GM18517 (cell line): ENCODE data around the gene TECPR2.
A peak's percentile ranks its signal among the peaks of the same experiment; 100 is the strongest.
"Not testable (repeated sequence)": the region's sequence is repeated elsewhere in the genome, so short reads cannot be mapped to it uniquely, and the experiment has no call there.

ENCODE experiments used
- ATAC-seq: cut with Tn5 transposase; IDR thresholded peaks from one replicate; pipeline ENCODE4 v1.9.1; 2021; ENCODE audit warnings: mild to moderate bottlenecking, moderate library complexity; ENCODE audit not compliant: unreplicated experiment

Gene TECPR2

DNA sequence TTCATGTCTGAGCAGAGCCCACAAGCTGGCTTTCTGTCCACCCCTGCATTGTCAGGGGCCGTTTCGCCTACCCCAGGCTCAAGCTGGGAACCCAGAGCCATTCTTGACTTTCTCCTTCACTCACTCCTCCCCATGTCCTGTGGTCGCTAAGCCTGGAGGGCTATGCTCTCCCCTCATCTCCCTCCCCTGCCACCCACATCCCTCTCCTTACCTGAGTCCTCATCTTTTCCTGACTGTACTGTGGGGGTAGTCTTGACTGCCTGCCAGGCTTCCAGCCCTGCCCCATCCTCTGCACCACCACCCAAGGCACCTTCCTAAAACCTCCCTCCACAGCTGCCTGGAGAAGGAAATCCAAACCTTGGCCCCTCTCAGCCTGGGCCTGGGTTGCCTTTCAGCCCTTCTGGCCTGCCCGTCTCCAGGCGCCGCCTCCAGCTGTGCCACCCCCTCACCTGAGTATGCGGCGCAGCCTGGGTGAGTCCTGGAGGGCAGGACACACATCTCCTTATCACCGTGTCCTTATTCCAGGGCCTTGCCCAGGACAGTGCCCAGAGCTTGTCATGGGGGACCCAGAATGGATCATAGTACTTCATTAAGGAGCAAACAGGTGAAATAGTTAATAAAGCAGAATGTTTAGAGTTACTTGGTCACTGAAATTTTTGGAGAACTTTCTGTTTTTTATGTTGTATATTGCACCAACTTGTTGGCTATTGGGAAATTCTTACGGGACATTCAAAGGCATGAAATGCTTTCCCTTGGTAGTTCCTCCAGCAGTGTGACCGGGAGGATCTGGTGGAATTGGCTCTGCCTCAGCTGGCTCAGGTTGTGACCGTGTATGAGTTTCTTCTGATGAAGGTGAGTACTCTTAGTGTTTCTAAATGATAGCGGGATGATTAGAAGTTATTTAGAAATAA lies 28.7 kb upstream of the TECPR2 start:
- ATAC-seq, result no peak

DNA sequence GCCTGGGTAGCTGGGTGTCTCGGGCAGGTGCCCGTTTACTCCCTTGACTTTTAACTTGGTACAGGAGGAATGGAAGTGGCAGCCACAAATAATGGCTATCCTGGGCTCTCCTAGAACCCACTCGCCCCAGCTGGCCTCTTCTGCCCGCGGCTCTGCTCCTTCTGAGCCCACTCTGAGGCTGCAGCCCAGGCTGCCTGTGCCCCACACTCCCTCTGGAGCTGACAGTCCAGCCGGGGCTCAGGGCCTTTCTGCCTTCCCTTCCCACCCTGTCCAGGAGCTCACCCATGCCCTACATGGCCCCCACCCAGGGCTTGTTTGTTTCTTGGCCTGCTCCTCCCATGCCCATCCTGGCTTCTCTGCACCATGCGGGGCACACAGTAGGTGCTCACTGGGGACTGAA lies 27.6 kb upstream of the TECPR2 start:
- no peak for ATAC-seq

DNA sequence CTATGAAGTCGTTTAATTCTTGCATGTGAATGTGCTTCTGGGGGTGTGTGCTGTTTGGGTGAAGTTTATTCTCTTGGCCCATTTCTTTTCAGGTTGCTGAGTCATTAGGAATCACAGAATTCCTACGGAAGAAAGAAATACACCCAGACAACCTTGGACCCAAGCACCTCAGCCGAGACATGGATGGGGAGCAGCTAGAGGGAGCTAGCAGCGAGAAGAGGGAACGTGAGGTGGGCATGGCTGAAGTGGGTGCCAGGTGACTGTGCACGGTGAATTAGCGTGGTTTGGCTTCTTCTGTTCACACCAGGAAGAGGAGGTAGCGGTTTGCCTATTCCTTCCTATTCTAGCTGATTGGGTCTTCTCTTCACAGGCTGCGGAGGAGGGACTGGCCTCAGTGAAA lies 24.0 kb upstream of the TECPR2 start:
- no peak for ATAC-seq

DNA sequence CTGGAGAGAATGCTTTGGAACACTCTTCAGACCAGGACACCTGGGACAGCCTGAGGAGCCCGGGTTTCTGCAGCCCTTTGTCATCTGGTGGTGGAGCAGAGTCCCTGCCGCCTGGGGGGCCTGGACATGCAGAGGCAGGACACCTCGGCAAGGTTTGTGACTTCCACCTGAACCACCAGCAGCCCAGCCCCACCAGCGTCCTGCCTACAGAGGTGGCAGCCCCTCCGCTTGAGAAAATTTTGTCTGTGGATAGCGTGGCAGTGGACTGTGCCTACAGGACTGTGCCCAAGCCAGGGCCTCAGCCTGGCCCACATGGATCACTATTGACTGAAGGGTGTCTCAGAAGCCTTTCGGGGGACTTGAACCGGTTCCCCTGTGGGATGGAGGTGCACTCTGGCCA lies 21.2 kb upstream of the TECPR2 start:
- no peak for ATAC-seq

DNA sequence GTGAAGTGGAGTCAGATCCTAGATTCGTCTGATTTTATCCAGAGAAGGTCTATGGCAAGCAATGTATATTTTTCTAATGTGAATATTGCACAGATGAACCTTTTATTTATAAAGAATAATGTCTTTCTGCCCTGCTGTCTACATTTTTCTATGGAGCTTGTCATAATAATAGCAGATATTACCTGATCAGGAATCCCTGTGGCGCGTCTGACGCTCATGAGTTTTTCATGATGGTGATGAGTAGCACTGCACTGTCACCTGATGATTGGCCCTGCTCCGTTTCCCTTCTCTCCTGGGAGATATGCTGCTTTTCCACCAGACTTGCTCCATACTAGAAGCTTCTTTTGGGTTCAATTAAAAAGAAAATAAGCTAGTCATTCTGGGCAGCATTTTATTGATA lies 20.5 kb upstream of the TECPR2 start:
- ATAC-seq, result no peak

DNA sequence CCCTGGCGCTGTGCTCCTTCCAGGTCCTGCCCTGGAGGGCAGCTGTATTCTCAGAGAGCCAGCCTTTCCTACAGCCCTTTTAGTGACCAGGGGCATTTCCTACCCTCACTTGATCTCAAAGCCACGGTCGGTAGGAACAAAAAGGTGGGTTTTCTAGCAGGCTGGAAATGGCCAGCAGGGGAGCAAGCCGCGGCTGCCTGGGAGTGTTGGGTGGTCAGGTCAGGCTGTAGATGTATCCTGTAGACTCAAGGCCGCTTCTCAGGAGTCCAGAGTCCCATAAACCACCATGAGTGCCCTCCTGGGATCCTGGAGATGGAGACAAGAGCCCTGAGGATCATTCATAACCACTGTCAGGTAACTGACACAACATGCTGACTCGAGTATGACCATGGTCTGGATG lies 18.7 kb upstream of the TECPR2 start:
- no peak for ATAC-seq

DNA sequence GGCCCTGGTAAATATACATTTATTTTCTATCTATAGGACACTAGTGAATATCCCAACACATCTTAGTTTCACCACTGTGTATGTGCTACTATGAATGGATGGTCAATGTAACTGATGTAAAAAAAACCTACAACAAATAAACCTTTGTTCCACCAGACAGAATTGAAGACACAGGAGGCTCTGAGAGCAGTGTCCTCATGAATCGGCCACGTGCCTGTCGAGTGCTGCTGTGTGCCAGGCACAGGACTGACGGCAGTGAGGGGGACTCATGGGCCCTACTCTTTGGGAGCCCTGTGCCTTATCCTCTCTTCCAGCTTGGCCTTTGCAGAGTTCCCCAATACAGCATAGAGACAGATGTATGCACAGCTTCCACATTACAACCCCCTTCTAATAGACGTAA lies 18.3 kb upstream of the TECPR2 start:
- ATAC-seq, result no peak

DNA sequence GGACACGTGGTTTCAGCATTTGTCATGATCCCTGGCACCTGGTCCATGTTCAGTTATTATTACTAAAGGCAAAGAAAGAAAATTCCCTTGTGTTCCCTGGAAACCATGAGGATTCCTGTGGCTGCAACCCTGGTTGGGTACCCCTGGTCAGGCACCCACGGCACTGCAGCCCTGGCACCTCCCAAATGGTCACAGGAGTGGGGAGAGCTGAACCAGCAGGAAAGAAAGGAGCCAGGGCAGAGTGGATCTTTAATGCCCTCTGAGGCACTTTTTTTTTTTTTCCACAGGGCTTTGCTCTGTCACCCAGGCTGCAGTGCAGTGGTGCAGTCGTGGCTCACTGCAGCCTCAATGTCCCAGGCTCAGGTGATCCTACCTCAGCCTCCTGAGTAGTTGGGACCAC lies 17.5 kb upstream of the TECPR2 start:
- no peak for ATAC-seq

DNA sequence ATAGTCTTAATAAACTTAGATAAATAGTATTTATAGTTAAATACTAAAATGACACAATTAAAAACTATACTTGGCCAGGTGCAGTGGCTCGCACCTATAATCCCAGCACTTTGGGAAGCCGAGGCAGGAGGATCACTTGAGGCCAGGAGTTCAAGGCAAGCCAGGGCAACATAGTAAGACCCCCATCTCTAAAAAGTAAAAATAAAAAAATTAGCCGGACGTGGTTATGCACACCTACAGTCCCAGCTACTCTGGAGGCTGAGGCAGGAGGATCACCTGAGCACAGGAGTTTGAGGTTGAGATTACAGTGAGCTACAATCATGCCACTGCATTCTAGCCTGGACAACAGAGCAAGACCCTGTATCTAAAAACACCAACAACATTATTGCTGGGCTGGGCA lies 16.1 kb upstream of the TECPR2 start:
- ATAC-seq, result no peak

DNA sequence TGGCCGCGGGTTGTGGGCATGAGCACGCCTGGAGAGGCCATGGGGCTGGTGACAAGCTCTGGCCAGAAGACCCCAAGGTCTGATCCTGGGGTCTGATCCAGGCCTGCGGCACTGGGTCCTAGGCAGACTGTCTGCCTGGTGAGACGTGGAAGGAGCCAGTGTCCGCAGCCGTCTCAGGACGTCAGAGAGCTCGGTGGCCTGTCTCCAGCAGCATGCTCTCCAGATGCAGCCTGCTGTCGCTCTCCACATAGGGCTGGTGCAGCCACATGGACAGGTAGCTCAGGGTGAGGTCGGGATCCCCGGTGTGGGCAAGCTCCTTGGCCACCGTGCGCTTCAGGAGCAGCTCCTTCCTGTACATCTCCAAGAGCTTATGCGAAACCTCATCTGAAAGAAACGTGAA lies 14.4 kb upstream of the TECPR2 start:
- no peak for ATAC-seq

DNA sequence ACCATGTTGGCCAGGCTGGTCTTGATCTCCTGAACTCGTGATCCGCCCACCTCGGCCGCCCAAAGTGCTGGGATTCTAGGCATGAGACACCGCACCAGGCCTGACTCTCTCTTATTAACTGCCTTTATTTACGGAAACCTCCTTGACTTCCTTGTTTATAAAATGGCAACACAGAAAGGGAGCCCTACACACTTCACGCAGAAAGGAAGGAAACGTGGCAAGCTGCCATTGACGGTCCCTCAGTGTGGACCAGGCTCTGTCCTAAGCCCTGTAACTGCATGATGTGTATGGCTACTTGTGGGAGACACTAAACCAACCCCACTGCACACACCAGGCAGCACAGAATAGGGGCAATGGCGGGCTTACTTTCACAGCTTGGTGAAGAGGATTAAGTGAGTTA lies 11.7 kb upstream of the TECPR2 start:
- ATAC-seq, result no peak

DNA sequence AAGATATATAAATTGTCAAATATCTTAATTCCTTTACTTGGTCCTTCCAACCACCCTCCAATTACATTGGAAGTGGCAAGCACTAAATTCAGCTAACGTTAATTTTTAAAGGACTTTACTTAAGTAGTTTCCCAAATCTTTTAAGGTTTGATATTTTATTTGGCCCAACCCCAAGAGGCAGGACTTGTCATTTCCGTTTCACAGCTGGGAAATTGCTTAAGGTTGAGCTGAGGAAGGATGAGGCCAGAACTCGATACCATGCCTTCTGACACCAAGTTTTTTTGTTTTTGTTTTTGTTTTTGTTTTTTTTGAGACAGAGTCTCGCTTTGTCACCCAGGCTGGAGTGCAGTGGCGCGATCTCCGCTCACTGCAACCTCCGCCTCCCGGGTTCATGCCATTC lies 11.1 kb upstream of the TECPR2 start:
- not testable (repeated sequence) for ATAC-seq

DNA sequence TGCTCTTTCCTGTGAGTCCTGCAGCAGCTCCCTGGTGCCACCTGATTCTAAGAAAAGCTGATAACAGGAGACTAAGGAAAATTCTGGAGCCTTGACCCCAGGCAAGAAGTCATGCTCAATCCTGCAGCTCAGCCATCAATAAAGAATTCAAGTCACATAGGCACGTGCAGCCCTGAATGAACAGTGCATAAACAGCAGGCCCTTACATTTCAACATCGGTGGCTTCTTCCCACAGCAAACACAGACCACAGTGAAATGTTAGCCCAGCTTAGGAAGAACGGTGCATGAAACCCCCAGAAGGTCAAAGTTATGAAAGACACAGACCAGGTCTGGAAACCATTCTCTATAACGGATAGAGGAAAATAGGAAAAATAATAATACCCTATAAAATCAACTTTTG lies 10.5 kb upstream of the TECPR2 start:
- no peak for ATAC-seq

DNA sequence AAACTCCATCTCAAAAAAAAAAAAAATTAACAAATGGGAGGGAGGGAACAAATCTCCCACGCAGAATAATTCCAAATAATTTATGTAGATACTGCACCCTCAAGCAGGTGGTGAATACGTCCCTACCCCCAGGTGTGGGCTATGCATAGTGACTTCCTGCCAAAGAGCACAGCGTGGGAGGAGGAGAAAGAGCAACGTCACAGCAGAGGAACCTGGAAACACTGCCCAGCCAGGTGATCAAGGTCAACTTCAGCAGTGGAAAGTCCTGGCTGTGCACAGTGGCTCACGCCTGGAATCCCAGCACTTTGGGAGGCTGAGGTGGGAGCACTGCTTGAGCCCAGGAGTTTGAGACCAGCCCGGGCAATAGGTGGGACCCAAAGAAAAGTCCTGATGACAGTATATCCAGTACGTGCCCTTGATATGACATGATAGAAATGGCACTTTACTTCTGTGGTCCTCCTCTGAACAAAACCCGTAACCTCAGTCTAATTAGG lies 9.6 kb upstream of the TECPR2 start:
- no peak for ATAC-seq

DNA sequence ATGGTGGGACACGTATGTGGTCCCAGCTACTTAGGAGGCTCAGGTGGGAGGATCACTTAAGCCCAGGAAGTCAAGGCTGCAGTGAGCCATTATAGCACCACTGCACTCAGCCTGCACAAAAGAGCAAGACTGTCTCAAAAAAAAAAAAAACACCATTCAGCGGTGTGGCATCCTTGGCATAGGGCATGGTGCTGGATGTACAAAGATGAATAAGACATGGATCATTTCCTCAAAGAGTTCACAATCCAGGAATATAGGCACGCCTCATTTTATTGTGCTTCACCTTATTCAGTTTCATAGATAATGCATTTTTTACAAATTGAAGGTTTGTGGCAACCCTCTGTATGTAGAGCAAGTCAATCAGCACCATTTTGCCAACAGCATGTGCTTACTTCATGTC lies 6.5 kb upstream of the TECPR2 start:
- ATAC-seq, result no peak

DNA sequence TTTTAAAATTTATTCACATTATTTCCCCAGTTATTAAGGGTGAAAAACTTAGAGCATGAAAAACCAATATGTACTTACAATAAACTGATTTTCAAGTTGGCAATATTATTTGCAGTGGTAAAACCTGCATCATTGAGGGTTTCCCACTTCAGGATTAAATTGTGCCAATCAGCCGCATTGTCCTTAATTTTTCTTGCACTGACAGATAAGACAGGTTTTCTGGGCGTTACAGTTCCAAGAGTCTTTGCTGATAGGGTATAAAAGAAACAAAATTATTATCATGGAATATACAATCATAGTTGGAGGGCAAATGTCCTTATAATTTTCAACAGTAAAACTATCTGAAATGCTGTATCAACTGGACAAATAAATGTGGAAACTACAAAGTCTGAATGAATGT lies 3.4 kb upstream of the TECPR2 start:
- ATAC-seq, result no peak

DNA sequence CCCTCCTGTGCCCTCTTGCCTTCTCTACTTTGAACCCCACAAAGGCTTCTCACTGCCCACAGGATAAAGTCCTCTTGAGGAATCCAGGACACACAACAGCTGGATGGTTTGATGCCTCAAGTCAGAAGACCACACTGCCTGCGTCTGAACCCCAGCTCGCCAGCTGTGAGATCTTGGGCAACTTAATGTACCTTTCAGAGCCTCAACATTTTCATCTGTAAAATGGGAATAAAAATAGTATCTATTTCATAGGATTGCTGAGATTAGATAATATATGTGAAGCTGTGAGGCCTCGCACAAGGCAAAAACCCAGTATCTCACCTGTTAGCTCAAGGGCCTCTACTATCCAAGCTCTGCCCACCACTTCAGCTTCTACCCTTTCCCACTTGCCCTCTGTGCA lies 2.4 kb upstream of the TECPR2 start:
- no peak for ATAC-seq

DNA sequence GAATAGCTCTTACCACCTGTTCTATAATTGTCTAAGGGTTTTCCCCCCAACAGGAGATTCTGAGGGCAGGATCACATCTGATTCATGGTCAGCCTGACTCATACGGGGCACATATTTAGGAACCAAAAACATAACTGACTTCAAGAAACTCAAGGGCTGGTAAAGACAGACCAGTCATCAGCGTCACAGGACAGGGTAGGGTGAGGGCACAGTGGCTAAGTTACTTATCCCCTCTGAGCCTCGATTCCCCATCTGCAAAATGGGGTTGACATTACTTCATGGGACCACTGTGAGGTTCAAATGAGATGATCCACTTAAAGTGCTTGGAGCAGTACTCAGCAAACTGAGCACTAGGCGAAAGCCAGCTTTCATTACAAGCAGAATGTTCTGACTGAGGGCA lies 657 bp upstream of the TECPR2 start:
- ATAC-seq, result peak; percentile 53

DNA sequence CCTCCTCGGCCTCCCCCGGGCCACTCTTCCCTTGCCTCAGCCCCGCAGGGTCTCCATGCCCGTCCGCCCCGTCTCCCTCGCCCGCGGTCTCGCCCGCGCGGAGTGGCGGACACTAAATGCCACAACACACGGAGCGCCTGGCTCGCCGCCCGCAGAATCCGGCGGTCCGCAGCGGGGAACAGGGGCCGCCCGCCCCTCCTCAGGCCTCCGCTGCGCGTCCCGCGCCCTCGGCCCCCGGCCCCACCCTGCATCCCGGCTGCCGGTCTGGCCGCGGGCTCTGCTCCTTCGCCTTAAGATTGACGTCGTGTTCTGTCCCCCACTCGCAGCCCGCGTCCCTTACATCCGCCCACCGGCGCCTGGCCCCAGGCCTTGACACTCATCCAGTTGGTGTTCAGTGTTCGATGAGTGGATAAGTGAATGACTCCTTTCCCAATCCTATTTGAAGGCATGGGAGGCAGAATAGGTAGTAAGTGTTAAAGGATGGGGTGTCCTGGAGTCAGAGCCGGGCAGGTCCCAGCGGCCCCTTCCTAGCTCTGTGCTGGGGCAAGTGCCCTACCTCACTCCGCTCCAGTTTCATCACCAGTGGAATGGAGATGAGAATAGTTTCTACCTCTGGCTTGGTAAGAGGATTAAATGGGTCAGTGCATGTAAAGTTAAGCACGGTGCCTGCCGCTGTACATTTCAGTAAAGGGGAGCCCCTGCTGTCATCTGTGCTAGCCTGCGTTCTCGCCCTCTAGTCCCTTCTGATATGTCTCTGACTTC lies 622 bp downstream of the TECPR2 start:
- ATAC-seq, result peak; percentile 22

DNA sequence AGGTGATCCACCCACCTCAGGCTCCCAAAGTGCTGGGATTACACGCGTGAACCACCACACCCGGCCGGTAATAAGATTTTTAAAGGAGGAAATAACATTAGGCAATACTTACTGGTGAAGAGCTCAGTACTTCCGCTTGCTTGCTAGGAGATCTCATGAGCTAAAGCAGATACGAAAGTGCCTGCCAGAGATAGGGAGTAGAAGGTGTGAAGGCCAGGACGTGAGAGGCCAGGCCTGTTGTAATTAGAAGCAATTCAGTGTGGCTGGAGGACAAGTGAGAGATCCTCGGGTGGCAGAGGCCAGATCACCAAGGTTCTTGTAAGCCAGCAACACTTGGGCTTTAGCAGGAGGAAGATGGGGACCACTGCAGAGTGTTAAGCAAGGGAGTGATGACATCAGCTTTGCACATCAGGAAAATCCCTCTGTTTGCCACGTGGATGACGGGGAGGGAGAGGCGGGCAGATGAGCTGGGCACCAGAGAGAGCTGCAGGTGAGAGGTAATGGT lies 7.6 kb downstream of the TECPR2 start:
- ATAC-seq, result no peak

DNA sequence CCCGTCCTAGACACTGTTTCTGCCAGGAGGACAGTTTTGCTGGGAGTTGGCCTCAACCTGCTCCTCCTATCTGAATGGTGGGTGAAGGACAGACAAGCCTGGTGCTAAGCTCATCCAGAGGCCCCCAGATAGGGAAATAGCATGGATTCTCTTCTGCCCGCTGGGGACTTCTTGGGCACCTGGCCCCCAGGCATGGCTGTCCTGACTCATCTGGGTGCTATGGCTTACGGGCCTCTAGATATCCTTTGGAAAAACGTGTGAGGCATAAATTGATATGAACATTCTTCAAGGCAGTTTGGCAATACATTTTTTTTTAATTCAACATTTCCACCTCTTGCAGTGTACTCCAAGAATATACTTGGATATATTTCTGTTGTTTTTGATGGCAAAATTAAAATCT lies 8.6 kb downstream of the TECPR2 start:
- ATAC-seq, result no peak

DNA sequence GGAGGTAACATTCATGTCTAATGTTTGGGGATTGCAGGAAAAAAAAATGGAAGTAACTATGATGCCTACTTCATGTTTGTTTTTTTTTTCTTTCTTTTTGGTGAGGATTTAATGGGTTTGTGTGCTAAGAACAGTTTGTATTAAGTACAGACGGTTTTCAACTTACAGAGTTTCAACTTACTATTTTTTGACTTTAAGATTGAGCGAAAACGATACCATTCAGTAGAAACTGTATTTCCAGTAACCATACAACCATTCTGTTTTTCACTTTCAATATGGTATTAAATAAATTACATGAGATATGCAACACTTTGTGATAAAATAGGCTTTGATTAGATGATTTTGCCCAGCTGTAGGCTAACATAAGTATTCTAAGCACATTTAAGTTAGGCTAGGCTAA lies 10.4 kb downstream of the TECPR2 start:
- ATAC-seq, result no peak
